G401.6 (cell line): ENCODE data around the gene ENPEP.
"Not testable (repeated sequence)": the region's sequence is repeated elsewhere in the genome, so short reads cannot be mapped to it uniquely, and the experiment has no call there.

Experiments used
- FAIRE-seq: peaks from 2 replicates; lab custom pipeline; 2012; peaks lifted over from hg19 to GRCh38; lab: Jason Lieb, UNC

The ENPEP gene, protein sequence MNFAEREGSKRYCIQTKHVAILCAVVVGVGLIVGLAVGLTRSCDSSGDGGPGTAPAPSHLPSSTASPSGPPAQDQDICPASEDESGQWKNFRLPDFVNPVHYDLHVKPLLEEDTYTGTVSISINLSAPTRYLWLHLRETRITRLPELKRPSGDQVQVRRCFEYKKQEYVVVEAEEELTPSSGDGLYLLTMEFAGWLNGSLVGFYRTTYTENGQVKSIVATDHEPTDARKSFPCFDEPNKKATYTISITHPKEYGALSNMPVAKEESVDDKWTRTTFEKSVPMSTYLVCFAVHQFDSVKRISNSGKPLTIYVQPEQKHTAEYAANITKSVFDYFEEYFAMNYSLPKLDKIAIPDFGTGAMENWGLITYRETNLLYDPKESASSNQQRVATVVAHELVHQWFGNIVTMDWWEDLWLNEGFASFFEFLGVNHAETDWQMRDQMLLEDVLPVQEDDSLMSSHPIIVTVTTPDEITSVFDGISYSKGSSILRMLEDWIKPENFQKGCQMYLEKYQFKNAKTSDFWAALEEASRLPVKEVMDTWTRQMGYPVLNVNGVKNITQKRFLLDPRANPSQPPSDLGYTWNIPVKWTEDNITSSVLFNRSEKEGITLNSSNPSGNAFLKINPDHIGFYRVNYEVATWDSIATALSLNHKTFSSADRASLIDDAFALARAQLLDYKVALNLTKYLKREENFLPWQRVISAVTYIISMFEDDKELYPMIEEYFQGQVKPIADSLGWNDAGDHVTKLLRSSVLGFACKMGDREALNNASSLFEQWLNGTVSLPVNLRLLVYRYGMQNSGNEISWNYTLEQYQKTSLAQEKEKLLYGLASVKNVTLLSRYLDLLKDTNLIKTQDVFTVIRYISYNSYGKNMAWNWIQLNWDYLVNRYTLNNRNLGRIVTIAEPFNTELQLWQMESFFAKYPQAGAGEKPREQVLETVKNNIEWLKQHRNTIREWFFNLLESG

DNA sequence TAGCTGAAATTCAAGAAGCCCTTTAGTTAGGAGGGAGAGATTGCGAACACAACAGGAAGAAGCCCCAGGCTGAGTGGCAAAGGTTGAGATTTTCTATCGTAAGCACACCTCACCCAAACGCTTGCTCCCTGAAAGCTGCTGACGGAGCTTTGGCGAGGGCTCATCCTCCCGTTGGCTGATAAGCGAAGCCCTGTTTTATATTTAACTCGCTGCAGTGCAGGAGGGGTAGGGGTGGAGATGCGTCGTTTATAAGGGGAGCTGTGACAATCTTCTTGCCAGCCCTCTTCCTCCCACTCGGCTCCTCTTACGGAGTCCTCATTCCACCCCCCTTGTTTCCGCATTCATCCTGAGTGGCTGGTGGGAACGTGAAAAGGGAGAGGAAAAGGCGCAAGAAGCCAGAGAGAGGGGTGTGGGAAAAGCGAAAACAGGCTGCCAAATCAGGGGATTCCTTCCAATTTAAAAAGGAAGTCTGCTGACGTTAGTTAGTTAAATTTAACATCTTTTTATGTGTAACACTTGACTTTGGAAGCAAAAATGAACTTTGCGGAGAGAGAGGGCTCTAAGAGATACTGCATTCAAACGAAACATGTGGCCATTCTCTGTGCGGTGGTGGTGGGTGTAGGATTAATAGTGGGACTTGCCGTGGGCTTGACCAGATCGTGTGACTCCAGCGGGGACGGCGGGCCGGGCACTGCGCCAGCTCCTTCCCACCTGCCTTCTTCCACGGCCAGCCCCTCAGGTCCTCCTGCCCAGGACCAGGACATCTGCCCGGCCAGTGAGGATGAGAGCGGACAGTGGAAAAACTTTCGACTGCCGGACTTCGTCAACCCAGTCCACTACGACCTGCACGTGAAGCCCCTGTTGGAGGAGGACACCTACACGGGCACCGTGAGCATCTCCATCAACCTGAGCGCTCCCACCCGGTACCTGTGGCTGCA, at the start of gene ENPEP:
Gene ENPEP (plus strand): TSS at position 275 of the 938 bp plus-strand sequence. CDS start 260 bp downstream, at position 535.
- no peak for FAIRE-seq

DNA sequence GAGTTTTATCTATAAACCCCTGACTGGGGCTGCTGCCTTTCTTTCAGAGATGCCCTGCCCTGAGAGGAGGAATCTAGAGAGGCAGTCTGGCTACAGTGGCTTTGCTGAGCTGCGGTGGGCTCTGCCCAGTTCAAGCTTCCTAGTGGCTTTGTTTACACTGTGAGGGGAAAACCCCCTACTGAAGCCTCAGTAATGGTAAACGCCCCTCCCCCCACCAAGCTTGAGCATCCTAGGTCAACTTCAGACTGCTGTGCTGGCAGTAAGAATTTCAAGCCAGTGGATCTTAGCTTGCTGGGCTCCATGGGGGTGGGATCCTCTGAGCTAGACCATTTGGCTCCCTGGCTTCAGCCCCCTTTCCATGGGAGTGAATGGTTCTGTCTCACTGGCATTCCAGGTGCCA, 44.1 kb upstream of the ENPEP start:
- not testable (repeated sequence) for FAIRE-seq

DNA sequence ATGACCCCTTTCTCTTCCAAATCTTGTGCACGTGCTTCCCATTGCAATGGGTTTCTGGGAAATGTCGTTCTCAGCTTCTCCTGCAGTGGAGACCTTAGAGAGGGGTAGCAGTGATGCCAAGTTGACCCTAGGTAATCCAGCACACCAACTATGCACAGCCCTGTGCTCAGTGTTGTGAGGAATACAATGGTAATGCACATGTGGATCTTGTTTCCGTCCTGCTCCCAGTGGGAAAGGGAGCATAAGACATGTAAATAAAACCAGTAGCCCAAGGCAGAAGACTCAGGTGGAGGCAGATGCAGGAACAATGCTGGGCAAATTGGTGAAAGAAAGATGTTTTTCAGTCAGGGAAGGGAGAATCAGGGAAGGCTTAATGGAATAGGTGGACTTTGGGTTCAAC, 38.7 kb upstream of the ENPEP start:
- FAIRE-seq: not testable (repeated sequence)

DNA sequence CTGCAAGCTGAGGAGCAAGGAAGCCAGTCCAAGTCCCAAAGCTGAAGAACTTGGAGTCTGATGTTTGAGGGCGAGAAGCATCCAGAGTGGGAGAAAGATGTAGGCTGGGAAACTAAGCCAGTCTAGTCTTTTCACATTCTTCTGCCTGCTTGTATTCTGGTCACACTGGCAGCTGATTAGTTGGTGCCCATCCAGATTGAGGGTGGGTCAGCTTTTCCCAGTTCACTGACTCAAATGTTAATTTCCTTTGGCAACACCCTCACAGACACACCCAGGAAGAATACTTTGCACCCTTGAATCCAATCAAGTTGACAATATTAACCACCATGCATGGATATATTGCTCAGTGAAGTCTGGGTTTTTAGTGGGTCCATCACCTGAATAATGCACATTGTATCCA, 36.7 kb upstream of the ENPEP start:
- not testable (repeated sequence) for FAIRE-seq

DNA sequence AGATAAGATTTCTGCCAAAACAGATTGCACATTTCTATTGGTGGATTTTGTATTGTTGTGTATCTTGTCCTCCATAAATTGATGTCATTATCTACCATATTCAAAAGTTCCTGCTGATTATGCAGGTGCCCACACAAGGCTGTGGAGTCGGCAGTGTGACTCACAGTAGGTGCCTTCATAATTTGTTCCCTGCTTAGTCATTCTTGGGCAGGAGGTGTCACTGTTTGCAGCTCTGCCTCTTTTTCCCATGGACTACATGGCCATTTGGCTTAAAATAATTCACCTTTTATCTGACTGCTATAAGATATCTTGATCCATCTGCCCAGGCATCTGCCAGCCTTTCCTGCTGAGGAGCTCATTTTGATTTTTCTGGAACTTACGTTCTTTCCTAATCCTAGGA, 33.6 kb upstream of the ENPEP start:
- FAIRE-seq: no peak

DNA sequence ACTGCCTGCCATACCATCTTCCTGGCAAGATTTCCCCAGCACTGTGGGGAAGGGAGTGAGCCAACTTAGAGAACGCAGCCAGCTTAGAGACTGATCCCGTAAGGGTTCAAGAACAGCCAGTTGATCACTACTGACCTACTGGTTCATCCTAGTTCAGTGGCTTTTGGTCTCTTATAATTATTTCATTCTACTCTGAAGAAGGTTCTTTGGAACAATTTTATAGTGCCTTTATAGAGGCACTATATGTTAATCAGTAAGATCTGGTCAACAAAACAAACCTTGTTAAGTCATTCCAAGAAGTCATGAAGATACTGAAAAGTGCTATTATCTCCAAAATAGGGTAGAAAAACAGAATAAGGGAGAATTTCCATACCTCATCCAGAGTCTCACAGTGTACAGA, 33.2 kb upstream of the ENPEP start:
- no peak for FAIRE-seq

DNA sequence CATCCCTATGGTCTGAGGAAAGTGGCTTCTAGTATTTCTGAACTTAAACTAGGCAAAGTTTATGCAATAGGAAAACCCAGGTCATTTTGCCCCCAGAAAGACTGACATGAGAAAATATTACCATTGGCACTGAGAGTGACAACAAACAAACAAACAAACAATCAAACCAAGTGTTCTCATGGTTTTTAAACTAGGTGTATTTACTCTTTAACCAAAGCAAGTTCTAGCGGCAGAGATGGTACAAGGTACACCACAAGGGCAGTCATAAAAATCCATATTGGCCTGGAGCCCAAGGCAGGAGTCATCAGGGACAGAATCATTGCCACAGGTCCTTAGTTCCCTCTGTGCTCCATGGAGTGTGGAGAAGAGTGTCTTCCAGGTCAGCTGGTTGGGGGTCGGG, 26.0 kb upstream of the ENPEP start:
- FAIRE-seq: no peak

DNA sequence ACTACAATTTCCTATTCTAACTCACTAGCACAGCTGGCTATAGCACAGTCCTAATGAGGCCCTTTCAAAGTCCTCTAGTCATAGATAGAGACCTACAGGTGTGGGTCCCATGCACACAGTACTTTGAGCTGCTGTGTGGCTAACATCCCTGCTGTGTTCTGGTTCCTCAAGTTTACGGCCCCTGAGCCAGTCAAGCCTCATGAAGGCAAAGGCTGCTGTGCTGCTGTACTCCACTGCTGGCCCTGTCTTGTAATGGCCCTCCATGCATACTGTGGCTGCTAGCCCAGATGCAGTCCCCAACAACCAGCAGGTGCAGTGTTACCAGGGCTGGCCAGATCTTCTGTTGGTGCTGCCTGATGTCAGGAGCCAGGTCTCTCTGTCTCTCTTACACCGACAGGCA, 23.4 kb upstream of the ENPEP start:
- no peak for FAIRE-seq

DNA sequence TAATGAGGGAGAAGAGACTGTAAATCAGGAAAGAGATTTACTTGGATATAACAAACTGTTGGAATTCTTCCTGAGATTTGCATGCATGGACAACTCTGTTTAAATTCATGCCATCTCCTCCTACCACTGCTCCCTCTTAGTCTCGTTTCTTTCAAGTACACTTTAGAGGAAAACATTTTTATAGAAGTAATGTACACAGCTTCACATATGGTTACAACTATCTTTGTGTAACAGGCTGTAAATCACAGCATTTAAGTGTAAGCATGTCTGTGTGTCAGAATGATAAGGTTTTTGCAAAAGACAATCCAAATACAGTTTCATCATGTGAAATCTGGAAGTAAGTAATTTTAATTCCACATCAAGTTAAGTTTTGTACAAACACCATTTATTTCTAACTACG, 21.5 kb upstream of the ENPEP start:
- FAIRE-seq: no peak

DNA sequence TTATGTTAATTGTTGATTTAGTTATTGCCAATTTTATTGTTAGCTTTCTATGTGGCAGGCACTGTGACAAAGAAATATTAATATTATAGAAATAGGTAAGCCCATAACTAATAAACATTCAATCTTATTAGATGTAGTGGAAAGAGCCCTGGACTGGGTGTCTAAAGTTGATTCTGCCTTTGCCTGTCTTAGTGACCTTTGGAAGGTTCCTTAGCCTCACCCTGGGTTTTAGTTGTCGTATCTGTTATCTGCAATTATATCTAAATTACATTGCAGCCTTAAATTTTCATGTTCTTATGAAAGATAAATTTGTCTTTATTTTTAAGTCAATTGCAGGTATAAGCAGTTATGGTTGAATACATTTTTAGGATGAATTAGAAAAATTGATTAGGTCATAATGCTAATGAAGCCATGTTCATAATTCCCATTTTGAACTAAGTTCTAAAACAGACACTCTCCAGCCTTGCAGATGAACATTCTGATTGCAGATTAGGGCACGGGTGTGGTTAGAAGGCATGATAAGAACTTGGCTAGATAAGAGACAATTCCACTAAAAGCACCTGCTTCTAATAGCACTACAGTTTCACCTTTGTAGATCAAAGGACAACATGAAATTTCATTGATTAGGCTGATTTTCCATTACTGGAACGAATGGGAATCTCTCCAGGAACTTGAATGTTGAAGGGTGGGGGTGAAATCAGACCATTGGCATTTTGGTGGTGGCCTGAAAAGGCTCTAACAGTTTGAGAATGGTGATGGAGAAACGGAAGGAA, 17.3 kb upstream of the ENPEP start:
- no peak for FAIRE-seq

DNA sequence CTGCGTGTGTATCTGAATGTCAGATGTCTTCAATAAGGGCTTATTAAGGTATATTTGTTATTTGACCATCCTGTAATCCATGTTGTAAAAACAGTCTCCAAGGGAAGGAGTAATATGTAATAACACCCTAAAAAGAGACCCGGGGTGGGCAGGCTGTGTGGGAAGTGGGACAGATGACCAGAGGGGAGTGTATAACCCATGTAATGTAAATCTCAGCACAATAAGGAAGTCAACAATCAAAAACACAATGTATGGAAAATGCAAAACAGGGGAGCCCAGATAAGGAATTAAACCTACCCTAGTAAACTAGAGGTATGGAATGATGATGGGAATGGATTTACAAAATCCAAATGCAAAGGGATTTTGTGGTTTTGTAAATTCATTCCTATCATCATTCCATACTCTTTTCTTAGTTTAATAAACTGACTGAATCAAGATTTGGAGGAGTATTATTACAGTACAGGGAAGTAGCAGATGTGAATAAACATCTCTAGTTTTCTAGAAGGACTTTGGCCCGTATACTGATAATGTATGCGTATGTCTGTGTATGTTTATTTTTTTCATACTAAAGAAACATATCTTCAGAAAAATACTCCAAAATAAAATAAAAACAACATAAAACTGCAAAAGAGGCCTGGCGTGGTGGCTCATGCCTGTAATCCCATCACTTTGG, 15.7 kb upstream of the ENPEP start:
- FAIRE-seq: no peak

DNA sequence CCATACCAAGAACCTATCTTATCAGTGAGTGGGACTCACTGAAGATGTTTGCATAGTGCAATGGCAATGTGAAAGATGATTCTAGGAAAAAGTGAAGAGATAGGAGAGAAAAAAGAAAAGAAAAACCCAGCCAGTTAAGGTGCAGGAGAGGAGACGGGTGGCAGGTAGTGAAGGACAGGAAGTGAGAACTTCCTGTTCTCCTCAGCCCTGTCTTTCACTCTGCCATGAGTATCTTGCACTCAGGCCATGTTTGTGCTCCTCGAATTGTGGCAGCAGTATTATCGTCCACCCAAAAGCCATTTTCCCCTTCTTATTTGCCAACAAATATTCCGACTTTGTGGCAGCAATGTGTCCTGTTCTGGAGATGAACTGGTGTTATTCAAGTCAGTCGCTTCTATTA, 8.6 kb upstream of the ENPEP start:
- FAIRE-seq: no peak

DNA sequence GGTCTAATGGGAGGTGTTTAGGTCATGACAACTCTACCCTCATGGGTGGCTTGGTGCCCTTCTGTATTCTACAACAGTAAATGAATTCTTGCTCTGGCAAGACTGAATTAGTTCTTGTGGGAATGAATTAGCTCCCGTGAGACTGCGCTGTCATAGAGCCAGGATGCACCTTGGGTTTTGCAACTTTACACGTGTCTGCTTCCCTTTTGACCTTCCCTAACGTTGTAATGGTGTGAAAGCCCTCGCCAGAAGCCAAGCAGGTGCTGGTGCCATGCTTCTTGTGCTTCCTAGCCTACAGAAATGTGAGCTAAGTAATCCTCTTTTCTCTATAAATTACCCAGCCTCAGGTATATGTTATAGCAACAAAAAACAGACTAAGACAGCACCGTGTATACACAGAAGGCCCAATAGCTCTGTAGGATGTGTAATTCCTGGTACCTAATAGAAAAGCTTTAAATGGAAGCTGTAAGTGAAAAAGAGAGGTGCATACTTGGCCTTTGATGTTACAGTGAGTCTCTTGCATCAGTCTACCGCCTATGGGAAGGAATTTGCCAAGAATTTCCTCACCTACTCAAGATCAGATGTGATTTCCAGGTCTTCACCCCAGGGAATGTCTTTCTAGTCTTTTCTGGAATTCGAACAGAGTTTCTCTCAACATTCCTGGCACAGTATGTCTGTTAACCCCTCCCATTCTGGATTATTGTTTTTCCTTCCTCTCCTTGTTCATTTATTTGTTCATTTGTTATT, 3.2 kb upstream of the ENPEP start:
- FAIRE-seq: no peak

DNA sequence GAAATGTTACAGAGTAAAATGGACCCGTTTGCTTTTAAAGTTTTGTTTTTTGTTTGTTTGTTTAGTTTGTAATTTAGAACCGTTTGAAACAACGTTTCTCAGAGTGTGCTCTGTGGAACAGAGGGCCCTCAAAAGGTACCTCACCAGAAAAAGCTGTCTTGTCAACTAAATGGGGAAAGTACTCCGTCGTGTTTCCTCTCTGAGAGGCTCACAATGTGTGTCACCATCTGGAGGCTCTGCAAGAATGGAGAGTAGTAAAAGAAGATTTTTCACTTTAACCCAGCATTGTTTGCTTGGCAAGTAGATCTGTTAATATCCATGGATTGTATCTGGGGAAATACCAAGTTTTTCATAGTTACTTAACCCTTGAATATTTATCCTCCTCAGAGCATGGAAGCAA, 1.5 kb upstream of the ENPEP start:
- FAIRE-seq: no peak

DNA sequence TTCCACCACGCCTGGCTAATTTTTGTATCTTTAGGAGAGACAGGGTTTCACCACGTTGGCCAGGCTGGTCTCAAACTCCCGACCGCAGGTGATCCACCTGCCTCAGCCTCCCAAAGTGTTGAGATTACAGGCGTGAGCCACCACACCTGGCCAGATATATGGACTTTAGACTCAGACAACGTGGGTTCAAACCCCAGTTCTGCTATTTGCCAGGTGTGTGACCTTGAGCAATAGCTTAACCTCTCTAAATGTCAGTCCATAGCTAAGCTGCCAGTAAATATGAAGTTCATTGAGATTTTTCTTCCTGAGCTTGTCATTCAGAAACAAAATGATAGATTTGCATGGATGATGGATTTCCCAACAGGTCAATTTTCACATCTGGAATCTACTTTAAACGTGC, 875 bp upstream of the ENPEP start:
- FAIRE-seq: not testable (repeated sequence)

DNA sequence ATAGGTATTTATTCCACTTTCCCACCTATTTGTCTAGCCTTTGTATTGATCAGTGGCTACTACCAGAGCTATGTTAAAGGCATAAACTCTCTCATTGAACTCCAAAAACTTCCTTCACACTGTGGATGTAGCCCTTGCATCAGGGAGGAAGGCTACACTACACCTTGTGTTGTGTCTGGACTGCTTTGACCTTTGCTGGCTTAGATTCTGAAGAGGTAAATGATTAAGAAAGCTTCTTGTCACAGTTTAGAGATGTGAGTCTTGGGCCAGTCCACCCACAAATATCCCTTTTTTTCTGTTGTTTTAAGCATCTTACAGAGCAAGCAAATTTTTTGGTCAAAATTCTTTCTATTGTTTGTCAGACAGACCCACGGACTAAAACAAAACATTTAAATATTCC, 1.9 kb downstream of the ENPEP start:
- FAIRE-seq: no peak

DNA sequence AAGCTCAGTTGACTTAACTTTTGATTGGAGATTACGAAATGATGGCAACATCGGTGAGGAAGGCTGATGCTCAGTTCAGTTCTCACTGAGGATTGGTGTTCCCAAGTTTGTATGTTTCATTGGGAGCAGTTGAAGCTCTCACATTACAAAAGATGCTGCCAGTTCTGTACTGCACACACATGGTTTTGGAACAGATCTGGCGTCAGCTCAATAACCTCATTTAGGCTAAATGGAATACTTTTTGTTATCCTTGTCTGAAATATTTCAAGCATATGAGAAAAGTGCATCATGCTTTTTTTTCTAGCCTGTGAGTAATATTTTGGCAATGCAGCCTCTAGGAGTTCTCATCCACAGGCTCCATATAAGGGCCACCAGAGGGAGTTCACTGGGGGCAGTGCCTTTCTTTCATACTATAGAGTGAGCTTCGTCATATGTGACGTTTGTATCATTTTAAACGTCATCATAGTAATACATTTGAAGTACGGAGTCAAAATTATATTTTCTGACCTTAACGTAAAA, 4.1 kb downstream of the ENPEP start:
- no peak for FAIRE-seq

DNA sequence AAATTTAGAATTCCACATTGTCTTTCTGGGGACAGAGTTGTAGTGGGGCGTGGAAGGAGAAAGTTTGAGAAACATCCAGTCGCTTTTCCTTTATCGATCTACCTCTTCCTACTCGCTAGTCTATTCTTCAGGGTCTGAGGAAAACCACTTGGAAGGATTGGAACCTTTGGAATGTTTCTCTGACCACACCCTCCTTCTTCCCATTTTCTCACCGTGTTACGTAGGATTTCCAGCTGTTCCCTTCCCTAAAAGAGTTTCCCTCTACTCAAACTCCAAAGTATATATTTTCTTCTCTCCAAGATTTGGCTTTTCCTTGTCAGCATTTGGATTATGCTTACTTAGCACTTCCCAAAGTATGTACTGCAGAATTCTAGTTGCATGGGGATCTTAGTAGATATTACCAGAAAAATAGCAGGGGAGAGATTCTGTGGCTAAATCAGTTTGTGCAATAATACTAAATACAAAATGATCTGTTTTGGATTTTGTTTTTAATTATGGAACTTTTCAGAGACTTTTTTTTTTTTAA, 4.9 kb downstream of the ENPEP start:
- no peak for FAIRE-seq

DNA sequence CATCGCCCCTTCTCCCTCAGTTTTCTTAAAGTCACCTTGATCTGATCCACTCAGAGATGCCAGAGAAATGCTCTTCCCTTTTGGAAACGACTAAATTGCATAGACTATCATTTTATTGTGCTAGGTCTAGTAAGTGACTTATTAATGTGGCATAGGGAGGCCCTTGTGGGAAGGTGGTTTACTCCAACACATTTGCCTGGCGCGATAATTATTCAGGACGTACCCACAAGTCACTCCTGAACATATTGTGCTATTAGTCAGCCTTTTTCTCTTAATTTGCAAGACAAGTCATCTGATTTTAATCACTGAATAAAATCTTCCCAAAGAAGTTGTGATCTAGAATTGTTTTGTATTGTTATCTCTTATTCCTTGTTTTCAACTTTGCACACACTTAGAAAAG, 7.6 kb downstream of the ENPEP start:
- FAIRE-seq: no peak

DNA sequence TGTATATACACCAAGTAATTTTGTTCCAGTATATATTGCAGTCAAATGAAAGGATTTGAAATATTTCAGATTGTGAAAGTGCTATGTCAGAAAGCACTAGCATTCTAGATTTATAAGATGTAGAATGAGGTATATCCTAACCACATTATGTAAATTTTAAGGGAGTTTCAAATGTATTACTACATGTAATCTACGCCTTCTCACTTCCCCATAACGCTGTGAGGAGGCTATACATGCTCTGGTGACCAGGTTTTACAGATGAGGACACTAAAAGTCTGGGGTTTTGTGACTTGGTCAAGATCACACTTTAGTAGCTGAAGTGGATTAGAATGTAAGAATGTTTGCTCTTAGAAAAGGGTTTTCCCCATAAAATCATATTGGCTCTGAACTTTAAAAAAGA, 8.1 kb downstream of the ENPEP start:
- FAIRE-seq: no peak
